ENCODE results near the gene TRIM7.

- TF ChIP-seq CTCF (IDR thresholded peaks at IDR 0.05): no peak
- TF ChIP-seq POLR2A (IDR thresholded peaks at IDR 0.05): no peak
Measured at GRCh38 chr5:181152406-181152805, 52.6 kb downstream of the TRIM7 start.

Measured in adrenal gland (tissue), 5 donors.